ENCODE measurements around the gene DRD2. TPM values are rescaled to one million over a fixed set of nuclear protein-coding genes. Genes with fewer than 3 reads are reported as not detected.

The DRD2 gene
- total RNA-seq, 2 experiments from 2014 or later: not detected

- POLR2A ChIA-PET: no interaction called here
- CTCF ChIA-PET: no interaction called here
Measured at GRCh38 chr11:113377681-113378412, 97.4 kb downstream of the DRD2 start.

GRCh38 chr11:113376156-113376555 is 99.0 kb downstream of the DRD2 start:
- POLR2A ChIA-PET: no interaction called here

GRCh38 chr11:113375402-113375801 is 99.8 kb downstream of the DRD2 start:
- CTCF ChIA-PET: no interaction called here
- POLR2A ChIA-PET: no interaction called here

More at GRCh38 chr11:113376156-113376555, 99.0 kb downstream of the DRD2 start:
- CTCF ChIA-PET: no interaction called here

GRCh38 chr11:113373981-113374560 is 101.1 kb downstream of the DRD2 start:
- CTCF ChIA-PET: no interaction called here

GRCh38 chr11:113373306-113373705 is 101.9 kb downstream of the DRD2 start:
- ChIA-PET POLR2A (no interaction called here), CTCF (interaction anchor here (1.0 kb wide), 1 partner anchor 62 kb away, joined by 3 read pairs; no protein-coding TSS in a partner anchor)

More at GRCh38 chr11:113373981-113374560, 101.1 kb downstream of the DRD2 start:
- POLR2A ChIA-PET: no interaction called here

GRCh38 chr11:113372309-113372708 is 102.9 kb downstream of the DRD2 start:
- POLR2A ChIA-PET: no interaction called here
- CTCF ChIA-PET: interaction anchor here (1.0 kb wide), 1 partner anchor 61 kb away, joined by 3 read pairs; no protein-coding TSS in a partner anchor

- POLR2A ChIA-PET: no interaction called here
Measured at GRCh38 chr11:113370634-113371033, 104.6 kb downstream of the DRD2 start.

GRCh38 chr11:113369411-113369810 is 105.8 kb downstream of the DRD2 start:
- POLR2A ChIA-PET: no interaction called here
- CTCF ChIA-PET: no interaction called here

More at GRCh38 chr11:113370634-113371033, 104.6 kb downstream of the DRD2 start:
- CTCF ChIA-PET: no interaction called here

- ChIA-PET POLR2A (no interaction called here), CTCF (no interaction called here)
Measured at GRCh38 chr11:113365895-113366294, 109.3 kb downstream of the DRD2 start.

GRCh38 chr11:113363996-113364641 is 111.1 kb downstream of the DRD2 start:
- CTCF ChIA-PET: interaction anchor here (1.6 kb wide), 1 partner anchor 1084 kb away, joined by 3 read pairs; no protein-coding TSS in a partner anchor
- POLR2A ChIA-PET: no interaction called here

- POLR2A ChIA-PET: no interaction called here
- CTCF ChIA-PET: interaction anchor here (1.6 kb wide), 1 partner anchor 1083 kb away, joined by 3 read pairs; no protein-coding TSS in a partner anchor
Measured at GRCh38 chr11:113363406-113363805, 111.8 kb downstream of the DRD2 start.

Other genes with a start within 250 kb of the DRD2 start
- 10 to 100 TPM; 14.2 to 14.3 TPM for gene TTC12, start 160.8 kb downstream of the DRD2 start, total RNA-seq
- gene ANKK1, start 87.6 kb downstream of the DRD2 start, total RNA-seq: under 1 TPM; 0.08 to 0.13 TPM
- gene TMPRSS5, start 230.9 kb upstream of the DRD2 start, total RNA-seq: under 1 TPM; 0.25 to 0.65 TPM